GM06990 (cell line): ENCODE data around the gene GATAD2A.
"Not testable (repeated sequence)": the region's sequence is repeated elsewhere in the genome, so short reads cannot be mapped to it uniquely, and the experiment has no call there.

Experiments
- DNase-seq: peaks from one replicate; pipeline ENCODE4 v3.0.0-alpha.2; 2011; ENCODE audit not compliant: insufficient read length; ENCODE audit errors: extremely low read depth
- H3K27me3 ChIP-seq: replicated peaks from 2 replicates; pipeline ENCODE4 v1.6.0; 2011; ENCODE audit warnings: low read length; ENCODE audit not compliant: control insufficient read depth, insufficient read depth
- H3K36me3 ChIP-seq: 2 replicates; pipeline ENCODE4 v1.5.1; 2011; ENCODE audit warnings: low read length; ENCODE audit not compliant: control insufficient read depth, insufficient read depth
- H3K4me3 ChIP-seq: replicated peaks from 2 replicates; pipeline ENCODE4 v1.5.1; 2011; ENCODE audit warnings: low read depth, mild to moderate bottlenecking, control low read depth, low read length
- TF ChIP-seq, protein P1 (sequence below): IDR thresholded peaks from 2 replicates; pipeline ENCODE4 v1.5.1; 2011; ENCODE audit warnings: low read length, control low read depth, mild to moderate bottlenecking, inconsistent platforms; ENCODE audit not compliant: insufficient read depth, poor library complexity, severe bottlenecking

The GATAD2A gene

DNA sequence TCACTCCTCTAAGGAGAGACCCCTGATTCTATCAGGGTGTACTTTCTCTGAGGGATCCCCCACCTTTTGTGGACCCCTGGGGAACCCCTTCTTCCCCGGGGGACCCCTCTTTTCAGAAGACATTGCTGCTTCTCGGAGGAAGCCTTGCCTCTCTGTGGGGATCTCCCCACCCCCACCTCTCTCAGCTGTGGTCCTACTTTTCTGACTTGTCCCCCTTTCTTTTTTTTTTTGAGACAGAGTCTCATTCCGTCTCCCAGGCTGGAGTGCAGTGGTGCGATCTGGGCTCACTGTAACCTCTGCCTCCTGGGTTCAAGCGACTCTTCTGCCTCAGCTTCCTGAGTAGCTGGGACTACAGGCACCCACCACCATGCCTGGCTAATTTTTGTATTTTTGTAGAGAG lies 18.4 kb upstream of the GATAD2A start:
- no peaks in the 10 kb centered on the region for H3K27me3 ChIP-seq

GRCh38 chr19:19388568-19389555 lies 16.6 kb upstream of the GATAD2A start:
- TF ChIP-seq, protein P1, sequence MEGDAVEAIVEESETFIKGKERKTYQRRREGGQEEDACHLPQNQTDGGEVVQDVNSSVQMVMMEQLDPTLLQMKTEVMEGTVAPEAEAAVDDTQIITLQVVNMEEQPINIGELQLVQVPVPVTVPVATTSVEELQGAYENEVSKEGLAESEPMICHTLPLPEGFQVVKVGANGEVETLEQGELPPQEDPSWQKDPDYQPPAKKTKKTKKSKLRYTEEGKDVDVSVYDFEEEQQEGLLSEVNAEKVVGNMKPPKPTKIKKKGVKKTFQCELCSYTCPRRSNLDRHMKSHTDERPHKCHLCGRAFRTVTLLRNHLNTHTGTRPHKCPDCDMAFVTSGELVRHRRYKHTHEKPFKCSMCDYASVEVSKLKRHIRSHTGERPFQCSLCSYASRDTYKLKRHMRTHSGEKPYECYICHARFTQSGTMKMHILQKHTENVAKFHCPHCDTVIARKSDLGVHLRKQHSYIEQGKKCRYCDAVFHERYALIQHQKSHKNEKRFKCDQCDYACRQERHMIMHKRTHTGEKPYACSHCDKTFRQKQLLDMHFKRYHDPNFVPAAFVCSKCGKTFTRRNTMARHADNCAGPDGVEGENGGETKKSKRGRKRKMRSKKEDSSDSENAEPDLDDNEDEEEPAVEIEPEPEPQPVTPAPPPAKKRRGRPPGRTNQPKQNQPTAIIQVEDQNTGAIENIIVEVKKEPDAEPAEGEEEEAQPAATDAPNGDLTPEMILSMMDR, result no peak
- DNase-seq, result no peak
- Histone ChIP-seq H3K36me3 (peaks cover 4% of the 10 kb centered on the region; the same call in 1 of the 2 replicates), H3K4me3 (no peak overlapping the region), H3K27me3 (no peaks in the 10 kb centered on the region)

More for the DNA sequence above, 18.4 kb upstream of the GATAD2A start:
- no peak for DNase-seq
- TF ChIP-seq, protein P1, result no peak
- H3K4me3 ChIP-seq, result peak overlapping the region; percentile 96
- H3K36me3 ChIP-seq, result peaks cover 4% of the 10 kb centered on the region; the same call in 1 of the 2 replicates

- H3K27me3 ChIP-seq, H3K36me3 ChIP-seq, H3K4me3 ChIP-seq, DNase-seq: not testable (repeated sequence)
Measured at GRCh38 chr19:19389683-19390082, 15.8 kb upstream of the GATAD2A start.

DNA sequence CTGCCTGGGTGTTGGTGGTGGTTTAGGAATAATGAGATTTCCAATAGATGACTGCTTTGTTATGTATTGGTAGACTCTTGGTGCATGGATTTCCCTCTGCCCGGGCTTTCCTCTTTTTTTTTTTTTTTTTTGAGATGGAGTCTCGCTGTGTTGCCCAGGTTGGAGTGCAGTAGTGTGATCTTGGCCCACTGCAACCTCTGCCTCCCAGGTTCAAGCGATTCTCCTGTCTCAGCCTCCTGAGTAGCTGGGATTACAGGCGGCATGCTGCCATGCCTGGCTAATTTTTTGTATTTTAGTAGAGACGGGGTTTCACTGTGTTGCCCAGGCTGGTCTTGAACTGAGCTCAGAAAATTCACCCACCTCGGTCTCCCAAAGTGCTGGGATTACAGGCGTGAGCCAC lies 11.1 kb upstream of the GATAD2A start:
- not testable (repeated sequence) for H3K36me3 ChIP-seq, DNase-seq, H3K4me3 ChIP-seq, H3K27me3 ChIP-seq

GRCh38 chr19:19399733-19400433 lies 5.6 kb upstream of the GATAD2A start:
- Histone ChIP-seq H3K4me3 (no peak overlapping the region), H3K36me3 (no peaks in the 10 kb centered on the region; the same call in 1 of the 2 replicates), H3K27me3 (no peaks in the 10 kb centered on the region)
- DNase-seq, result no peak
- TF ChIP-seq, protein P1, result no peak

GRCh38 chr19:19402656-19403372 lies 2.7 kb upstream of the GATAD2A start:
- no peak for DNase-seq
- Histone ChIP-seq H3K27me3 (no peaks in the 10 kb centered on the region), H3K4me3 (no peak overlapping the region), H3K36me3 (no peaks in the 10 kb centered on the region)
- TF ChIP-seq, protein P1, result no peak
